GM12874 (cell line): ENCODE results near the gene PPP1R12B.

Source experiments
- TF ChIP-seq, protein P1 (sequence below): IDR thresholded peaks from 2 replicates; pipeline ENCODE4 v1.5.1; 2011; ENCODE audit warnings: low read depth, mild to moderate bottlenecking, control low read depth, low read length, moderate library complexity; ENCODE audit not compliant: insufficient read depth

PPP1R12B gene

DNA sequence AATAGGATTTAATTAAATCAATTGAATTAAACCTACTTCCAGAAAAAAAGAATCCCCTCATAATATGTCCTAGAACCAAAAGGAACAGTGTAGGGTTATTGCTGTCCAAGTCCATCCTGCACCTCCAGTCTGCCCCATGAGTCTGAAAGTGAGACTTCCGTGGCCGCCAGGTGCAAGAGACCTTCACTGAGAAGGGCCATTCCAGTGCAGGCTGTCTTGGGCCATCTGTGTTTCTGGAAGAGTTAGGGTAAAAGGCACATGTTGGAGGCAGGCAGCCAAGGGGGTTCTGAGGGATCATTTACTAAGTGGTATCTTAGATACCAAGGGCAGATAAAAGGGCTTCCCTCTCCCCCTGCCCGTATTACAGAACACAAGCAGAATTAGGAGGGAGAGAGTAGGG lies 37.8 kb upstream of the PPP1R12B start:
- TF ChIP-seq, protein P1, sequence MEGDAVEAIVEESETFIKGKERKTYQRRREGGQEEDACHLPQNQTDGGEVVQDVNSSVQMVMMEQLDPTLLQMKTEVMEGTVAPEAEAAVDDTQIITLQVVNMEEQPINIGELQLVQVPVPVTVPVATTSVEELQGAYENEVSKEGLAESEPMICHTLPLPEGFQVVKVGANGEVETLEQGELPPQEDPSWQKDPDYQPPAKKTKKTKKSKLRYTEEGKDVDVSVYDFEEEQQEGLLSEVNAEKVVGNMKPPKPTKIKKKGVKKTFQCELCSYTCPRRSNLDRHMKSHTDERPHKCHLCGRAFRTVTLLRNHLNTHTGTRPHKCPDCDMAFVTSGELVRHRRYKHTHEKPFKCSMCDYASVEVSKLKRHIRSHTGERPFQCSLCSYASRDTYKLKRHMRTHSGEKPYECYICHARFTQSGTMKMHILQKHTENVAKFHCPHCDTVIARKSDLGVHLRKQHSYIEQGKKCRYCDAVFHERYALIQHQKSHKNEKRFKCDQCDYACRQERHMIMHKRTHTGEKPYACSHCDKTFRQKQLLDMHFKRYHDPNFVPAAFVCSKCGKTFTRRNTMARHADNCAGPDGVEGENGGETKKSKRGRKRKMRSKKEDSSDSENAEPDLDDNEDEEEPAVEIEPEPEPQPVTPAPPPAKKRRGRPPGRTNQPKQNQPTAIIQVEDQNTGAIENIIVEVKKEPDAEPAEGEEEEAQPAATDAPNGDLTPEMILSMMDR = no peak

DNA sequence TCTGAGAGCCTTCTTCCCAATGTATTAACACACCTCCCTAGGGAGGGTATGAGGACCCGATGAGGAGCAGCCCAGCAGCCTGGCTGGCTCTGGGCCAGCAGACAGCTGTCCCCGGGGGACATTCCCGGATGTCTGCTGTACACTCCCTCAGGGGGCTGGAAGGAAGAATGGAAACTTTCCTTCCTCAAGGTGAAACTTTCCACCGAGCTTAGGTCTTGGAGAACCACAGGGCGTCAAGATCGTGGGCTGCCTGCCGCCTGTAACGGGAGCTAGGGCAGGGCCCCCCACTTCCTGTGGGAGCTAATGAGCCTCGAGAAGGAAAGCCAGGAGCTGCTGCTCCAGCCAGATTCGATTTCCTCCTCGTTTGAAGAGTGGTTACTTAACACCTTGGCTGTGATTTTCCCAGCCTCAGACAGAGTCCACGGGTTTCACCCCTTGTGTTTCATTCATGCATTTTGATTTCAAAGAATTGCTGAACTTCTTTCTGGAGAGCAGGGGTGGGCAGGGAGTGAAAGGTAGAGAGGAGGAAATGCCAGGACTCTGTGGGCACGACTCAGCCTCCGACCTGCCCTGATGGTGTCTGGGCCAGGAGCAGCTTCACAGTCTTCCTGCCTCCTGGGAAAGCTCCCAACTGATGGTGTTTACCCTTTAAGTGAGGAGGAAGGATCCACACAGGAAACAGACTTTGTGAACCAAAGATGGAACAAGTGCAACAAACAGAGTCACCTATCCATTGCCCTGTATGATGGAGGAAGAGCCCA lies 36.4 kb upstream of the PPP1R12B start:
- TF ChIP-seq, protein P1 = no peak

DNA sequence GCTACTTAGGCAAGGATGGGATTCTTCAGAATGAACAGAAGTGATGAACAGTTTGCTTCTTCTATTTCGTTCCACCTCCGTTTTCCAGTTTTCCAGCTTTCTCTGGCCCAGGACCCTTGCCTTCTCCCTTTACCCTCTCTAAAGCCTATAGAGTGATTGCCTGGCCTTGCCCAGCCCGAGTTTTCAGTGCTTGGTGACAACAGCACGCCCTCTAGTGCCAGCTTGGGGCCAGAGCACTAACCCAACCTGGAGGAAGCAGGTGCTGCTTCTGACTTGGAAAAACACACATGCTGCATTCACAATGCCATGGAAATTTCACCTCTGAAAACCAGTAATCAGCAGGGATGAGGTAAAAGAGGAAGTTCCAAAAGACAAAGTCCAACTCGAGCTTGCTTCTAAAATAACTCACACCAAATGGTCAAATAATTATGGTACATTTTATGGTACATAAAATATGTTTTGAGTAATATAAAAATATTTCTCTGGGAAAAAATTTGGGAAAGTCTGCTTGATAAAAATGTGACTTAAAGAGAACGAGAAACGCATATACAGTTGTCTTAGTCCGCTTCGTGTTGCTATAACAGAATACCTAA lies 32.8 kb upstream of the PPP1R12B start:
- TF ChIP-seq, protein P1 = peak; percentile 98

DNA sequence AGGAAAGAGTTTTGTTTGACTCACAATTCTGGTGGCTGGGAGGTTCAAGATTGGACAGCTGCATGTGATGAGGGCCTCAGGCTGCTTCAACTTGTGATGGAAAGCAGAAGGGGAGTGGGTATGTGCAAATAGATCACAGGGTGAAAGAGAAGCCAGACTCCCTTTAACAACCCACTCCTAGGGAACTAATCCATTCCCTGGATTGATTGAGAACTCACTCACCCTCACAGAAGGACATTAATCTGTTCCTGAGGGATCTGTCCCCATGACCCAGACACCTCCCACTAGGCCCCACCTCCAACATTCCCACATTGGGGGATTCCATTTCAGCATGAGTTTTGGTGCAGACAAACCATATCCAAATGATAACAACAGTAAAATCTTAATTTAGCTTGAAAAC lies 32.3 kb upstream of the PPP1R12B start:
- TF ChIP-seq, protein P1 = no peak

DNA sequence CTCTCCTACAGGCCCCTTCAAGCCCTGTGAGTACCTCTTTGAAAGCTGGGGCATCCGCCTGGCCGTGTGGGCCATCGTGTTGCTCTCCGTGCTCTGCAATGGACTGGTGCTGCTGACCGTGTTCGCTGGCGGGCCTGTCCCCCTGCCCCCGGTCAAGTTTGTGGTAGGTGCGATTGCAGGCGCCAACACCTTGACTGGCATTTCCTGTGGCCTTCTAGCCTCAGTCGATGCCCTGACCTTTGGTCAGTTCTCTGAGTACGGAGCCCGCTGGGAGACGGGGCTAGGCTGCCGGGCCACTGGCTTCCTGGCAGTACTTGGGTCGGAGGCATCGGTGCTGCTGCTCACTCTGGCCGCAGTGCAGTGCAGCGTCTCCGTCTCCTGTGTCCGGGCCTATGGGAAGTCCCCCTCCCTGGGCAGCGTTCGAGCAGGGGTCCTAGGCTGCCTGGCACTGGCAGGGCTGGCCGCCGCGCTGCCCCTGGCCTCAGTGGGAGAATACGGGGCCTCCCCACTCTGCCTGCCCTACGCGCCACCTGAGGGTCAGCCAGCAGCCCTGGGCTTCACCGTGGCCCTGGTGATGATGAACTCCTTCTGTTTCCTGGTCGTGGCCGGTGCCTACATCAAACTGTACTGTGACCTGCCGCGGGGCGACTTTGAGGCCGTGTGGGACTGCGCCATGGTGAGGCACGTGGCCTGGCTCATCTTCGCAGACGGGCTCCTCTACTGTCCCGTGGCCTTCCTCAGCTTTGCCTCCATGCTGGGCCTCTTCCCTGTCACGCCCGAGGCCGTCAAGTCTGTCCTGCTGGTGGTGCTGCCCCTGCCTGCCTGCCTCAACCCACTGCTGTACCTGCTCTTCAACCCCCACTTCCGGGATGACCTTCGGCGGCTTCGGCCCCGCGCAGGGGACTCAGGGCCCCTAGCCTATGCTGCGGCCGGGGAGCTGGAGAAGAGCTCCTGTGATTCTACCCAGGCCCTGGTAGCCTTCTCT lies 30.3 kb upstream of the PPP1R12B start:
- TF ChIP-seq, protein P1 = no peak

DNA sequence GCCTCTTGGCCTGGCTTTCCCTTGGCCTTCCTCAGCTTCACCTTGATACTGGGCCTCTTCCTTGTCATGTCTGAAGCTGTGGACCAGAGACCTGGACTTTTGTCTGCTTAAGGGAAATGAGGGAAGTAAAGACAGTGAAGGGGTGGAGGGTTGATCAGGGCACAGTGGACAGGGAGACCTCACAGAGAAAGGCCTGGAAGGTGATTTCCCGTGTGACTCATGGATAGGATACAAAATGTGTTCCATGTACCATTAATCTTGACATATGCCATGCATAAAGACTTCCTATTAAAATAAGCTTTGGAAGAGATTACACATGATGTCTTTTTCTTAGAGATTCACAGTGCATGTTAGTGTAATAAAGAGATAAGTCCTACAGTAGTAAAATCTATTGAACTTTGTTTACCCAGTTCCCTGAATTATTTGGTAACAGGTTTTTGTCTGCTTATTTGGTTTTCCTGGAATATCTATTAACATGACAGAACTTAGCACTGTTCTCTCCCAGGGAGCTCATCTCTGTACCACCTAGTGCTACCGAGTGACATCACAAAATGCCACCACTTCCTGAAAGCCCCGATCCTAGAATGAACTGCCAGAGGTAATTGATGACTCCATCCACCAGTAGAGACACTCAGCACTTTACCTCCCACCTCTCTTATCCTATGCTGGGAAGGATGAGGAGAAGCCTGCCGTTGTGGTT lies 29.0 kb upstream of the PPP1R12B start:
- TF ChIP-seq, protein P1 = no peak
